Measurements from ENCODE around the gene ASH1L. TPM values are rescaled to one million over a fixed set of nuclear protein-coding genes. Genes with fewer than 3 reads are reported as not detected.
"Not testable (repeated sequence)": the region's sequence is repeated elsewhere in the genome, so short reads cannot be mapped to it uniquely, and the experiment has no call there.

ASH1L gene
- total RNA-seq, 1 donor from 2014 or later: 17.1 TPM

- DNase-seq (ENCODE audit: low spot score): no peak
- peak; percentile 61 for ATAC-seq
Measured at GRCh38 chr1:155499953-155500639, 62.5 kb downstream of the ASH1L start.

DNA sequence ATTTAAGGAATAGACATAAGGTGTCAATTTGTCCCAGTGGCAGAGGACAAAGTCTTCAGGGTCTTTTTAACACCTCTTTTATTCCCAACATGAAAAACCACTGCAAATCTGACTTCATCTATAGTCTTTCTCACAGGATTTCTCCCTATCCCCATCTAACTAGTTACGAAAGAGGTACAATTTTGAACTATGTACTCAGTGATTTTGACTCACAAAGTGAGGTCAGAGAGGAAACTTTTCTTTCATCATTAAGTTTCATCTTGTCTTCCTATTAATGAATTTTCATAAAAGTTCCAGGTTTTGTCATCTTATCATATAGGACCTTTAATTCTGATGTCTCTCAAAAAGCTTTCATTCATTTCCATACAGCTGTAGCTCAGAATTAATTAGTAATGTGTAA lies 63.3 kb downstream of the ASH1L start:
- ATAC-seq: peak; percentile 62
- DNase-seq (ENCODE audit: low spot score): no peak

GRCh38 chr1:155493595-155493994 lies 69.0 kb downstream of the ASH1L start:
- not testable (repeated sequence) for DNase-seq (ENCODE audit: low spot score); ATAC-seq

GRCh38 chr1:155488419-155488818 lies 74.2 kb downstream of the ASH1L start:
- not testable (repeated sequence) for DNase-seq (ENCODE audit: low spot score); ATAC-seq

GRCh38 chr1:155487541-155487940 lies 75.1 kb downstream of the ASH1L start:
- DNase-seq (ENCODE audit: low spot score) (no peak), ATAC-seq (no peak)

DNA sequence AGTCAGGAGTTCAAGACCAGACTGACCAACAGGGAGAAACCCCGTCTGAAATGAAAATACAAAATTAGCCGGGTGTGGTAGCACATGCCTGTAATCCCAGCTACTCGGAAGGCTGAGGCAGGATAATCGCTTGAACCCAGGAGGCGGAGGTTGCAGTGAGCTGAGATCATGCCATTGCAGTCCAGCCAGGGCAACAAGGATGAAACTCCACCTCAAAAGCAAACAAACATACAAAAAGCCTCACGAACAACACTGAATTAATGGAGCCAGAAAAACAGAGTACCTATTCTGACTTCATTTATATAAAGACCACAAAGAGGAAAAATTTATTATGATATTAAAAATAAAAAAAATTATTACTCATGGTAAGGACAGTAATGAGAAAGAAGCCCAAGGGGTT lies 75.7 kb downstream of the ASH1L start:
- DNase-seq (ENCODE audit: low spot score): not testable (repeated sequence)
- peak; percentile 61 for ATAC-seq

GRCh38 chr1:155485945-155486344 lies 76.7 kb downstream of the ASH1L start:
- DNase-seq (ENCODE audit: low spot score) (no peak), ATAC-seq (peak; percentile 13)

GRCh38 chr1:155485222-155485621 lies 77.4 kb downstream of the ASH1L start:
- no peak for ATAC-seq
- DNase-seq (ENCODE audit: low spot score): no peak

DNA sequence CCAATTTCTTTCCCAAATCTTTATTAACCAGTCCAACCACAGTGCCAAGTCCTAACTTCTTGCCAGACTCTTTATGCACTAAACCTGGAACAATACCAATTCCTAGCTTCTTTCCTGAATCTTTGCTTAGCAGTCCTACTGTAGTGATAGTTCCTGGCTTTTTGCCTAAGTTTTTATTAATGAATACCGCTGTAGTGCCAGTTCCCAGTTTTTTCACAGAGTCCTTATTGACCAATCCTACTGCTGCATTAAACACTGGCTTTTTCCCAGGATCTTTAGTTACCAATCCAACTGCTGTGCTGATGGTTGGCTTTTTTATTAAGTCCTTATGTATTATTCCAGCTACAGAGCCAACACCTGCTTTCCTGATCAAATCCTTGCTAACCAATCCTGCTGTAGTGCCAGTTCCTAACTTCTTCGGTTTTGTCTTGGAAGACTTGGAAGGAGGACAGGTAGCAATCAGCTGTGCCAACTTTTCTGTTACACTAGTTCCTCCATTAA lies 80.8 kb downstream of the ASH1L start:
- ATAC-seq (no peak), DNase-seq (ENCODE audit: low spot score) (no peak)

GRCh38 chr1:155479205-155479604 lies 83.4 kb downstream of the ASH1L start:
- ATAC-seq: no peak
- DNase-seq (ENCODE audit: low spot score): no peak

DNA sequence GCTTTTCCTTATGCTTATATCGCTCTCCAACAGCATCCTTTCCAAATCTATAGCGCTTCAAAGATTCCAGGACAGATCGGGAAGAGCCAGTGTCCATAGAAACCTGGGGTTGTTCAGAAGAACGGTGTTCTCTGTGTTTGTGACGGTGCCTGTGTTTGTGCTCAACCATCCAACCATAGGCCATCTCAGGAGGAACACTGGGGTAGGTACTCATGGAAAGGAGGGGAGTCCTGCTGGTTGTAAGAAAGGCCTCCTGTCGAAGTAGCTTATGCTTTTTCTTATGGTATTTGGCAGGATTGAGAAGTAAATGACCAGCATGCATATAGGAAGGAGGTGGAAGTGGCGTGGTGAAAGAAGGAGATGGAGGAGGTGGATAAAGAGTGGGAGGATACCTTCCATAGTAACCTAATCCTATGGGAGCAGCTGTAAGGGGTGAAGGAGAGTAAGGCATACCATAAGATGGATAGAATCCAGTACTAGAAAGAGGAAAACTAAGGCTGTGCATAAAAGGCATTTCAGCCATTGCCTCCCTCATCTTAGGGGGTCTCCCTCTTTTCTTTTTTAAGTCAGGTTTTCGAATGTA lies 84.2 kb downstream of the ASH1L start:
- ATAC-seq (no peak), DNase-seq (ENCODE audit: low spot score) (no peak)

DNA sequence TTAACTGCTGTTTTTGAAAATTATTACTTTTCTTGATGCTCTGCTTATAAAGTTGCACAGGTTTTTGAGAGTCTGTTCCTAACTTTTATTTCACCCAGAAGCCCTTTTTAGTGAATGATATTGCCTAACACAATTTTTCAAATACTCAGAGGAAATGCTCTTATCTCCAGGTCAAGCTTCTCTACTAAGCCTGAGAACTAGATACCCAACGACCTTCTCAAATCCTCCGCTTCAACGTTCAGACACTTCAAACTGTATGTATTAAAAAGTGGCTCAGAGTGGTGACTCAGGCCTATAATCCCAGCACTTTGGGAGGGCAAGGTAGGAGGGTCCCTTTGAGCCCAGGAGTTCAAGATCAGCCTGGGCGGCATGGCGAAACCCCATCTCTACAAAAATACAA lies 88.5 kb downstream of the ASH1L start:
- ATAC-seq (no peak), DNase-seq (ENCODE audit: low spot score) (no peak)

GRCh38 chr1:155473151-155473821 lies 89.3 kb downstream of the ASH1L start:
- ATAC-seq (no peak), DNase-seq (ENCODE audit: low spot score) (no peak)

DNA sequence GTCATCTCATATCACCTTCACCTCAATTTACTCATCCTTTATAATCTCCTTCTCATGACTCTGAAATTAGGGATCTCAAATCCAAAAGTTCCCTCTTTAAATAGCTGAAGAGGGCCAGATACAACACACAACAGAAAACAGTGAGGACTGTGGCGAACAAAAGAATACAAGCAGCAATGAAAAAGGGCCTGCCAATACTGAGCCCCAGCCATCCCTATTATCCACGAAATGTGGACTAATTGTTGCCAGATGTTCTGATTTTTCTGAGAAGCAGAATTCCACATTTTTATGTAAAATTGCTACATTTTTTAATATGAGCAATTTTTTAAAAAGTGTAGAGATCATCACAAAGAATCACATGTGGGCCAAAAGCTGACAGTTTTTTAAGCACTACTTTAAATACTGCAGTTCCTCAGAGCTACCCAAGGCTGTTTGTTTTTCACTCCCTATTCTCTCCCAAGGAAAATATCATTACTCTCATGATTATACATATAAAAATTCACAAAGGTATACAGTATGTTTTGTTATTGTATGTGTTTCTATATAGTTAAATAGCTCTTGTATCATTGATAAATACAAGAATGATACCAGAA lies 90.0 kb downstream of the ASH1L start:
- no peak for DNase-seq (ENCODE audit: low spot score)
- ATAC-seq: no peak

GRCh38 chr1:155471891-155472290 lies 90.7 kb downstream of the ASH1L start:
- DNase-seq (ENCODE audit: low spot score) (no peak), ATAC-seq (no peak)

DNA sequence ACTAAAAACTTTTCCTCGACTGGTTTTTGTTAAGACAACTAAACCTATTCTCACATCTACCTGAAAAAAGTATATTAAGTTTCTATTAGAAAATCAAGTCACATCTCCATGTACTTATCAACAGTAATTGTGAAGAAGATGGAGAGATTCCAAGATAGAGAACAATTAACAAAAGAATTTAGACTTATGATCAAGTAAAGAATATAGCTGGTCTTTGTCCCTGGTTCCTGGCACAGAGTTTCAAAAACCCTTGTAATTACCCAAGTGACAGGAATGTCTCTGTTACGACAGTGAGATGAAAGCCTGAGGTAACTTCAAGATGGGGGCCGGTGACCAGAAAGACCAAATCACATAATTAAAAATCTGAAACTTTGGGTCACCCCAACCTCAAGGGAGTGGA lies 91.6 kb downstream of the ASH1L start:
- no peak for ATAC-seq
- no peak for DNase-seq (ENCODE audit: low spot score)

- DNase-seq (ENCODE audit: low spot score) (no peak), ATAC-seq (no peak)
Measured at GRCh38 chr1:155466996-155467395, 95.6 kb downstream of the ASH1L start.

GRCh38 chr1:155466617-155466972 lies 96.0 kb downstream of the ASH1L start:
- ATAC-seq: no peak

DNA sequence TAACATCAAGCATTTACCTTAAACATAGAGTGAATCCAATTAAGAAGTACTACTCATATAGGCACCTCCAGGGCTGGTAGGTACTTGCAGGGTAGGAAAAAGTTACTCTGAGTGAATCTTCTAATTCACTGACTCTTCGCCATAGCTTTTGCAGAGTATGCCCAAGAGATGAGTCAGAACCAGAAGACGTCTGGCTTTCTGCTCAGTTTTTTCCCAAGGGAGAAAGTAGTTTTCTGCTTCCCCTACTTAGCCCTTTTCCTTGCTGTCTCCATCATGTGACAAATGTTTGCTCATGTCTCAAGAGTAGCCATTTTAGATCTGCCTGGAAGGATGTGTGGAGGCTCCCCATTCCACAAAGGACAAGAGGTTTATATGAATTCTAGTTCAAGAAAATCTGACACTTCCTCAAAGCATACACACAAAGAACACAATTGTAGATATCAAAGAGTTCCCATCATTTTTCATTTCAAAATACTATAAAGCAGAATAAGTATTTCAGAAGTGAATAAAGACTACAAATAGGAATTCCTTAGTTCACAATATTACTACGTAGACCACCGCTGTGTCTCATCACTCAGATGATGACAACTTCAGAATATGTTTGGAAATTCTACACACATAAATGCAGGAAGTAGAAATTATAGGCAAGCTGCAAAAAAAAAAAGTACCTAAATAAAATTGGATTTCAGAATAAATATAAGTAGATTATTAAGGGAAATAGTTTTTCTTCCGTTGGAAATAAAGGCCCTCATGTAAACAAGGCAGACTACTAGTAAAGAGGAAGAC lies 98.5 kb downstream of the ASH1L start:
- no peak for DNase-seq (ENCODE audit: low spot score)
- ATAC-seq: no peak

More at GRCh38 chr1:155466617-155466972, 96.0 kb downstream of the ASH1L start:
- no peak for DNase-seq (ENCODE audit: low spot score)

GRCh38 chr1:155458111-155458510 lies 104.5 kb downstream of the ASH1L start:
- no peak for DNase-seq (ENCODE audit: low spot score)
- ATAC-seq: no peak

DNA sequence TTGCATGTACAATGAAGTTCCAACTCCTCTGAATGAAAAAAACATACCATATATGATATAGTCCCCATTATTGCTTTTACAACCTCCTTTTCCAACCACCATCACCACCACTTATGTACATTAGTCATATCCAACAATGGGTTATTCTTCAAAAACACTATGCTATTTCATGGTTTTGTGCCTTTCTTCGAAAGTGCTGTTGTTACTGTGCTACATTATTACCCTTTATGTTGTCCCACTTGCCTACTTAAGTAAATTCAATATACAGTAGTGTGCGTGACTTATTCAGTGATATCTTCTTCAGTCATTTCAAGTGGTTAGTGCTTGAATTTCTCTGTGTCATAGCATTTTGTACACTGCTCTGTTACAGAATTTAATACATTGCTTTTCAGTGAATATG lies 105.3 kb downstream of the ASH1L start:
- DNase-seq (ENCODE audit: low spot score) (no peak), ATAC-seq (no peak)

Data from left lobe of liver (tissue), 2 donors.